Measurements from ENCODE around the gene TNF.
A peak's percentile ranks its signal among the peaks of the same experiment; 100 is the strongest.

The TNF gene

GRCh38 chr6:31614075-31614619, 38.8 kb downstream of the TNF start:
- ATAC-seq (ENCODE audit: low read depth), result peak; percentile 83
- Mint-ChIP-seq H3K27ac (no peak overlapping the region), H3K36me3 (no peaks in the 10 kb centered on the region), H3K4me3 (peak overlapping the region; percentile 5), H3K27me3 (no peaks in the 10 kb centered on the region), H3K9me3 (no peaks in the 10 kb centered on the region), H3K4me1 (peaks cover 23% of the 10 kb centered on the region)
- no peak for DNase-seq (ENCODE audit: low spot score in 2 of 2)

GRCh38 chr6:31614684-31615578, 39.6 kb downstream of the TNF start, which contains the start of gene AIF1:
Gene AIF1, plus strand, starts transcription at chr6:31615234. Its CDS starts 96 bp downstream, at chr6:31615330.
- H3K4me1 Mint-ChIP-seq, result peaks cover 23% of the 10 kb centered on the region
- H3K9me3 Mint-ChIP-seq, result no peaks in the 10 kb centered on the region
- H3K36me3 Mint-ChIP-seq, result no peaks in the 10 kb centered on the region
- no peak for DNase-seq (ENCODE audit: low spot score in 2 of 2)
- ATAC-seq (ENCODE audit: low read depth), result peak; percentile 46
- no peaks in the 10 kb centered on the region for H3K27me3 Mint-ChIP-seq
- peak within 1 kb of the TSS; percentile 68 for H3K27ac Mint-ChIP-seq
- peak within 1 kb of the TSS; percentile 41 for H3K4me3 Mint-ChIP-seq

GRCh38 chr6:31615748-31616147, 40.4 kb downstream of the TNF start:
- Mint-ChIP-seq H3K4me3 (no peak overlapping the region), H3K9me3 (no peaks in the 10 kb centered on the region), H3K4me1 (peaks cover 25% of the 10 kb centered on the region), H3K36me3 (no peaks in the 10 kb centered on the region), H3K27ac (peak overlapping the region; percentile 68), H3K27me3 (no peaks in the 10 kb centered on the region)
- DNase-seq (ENCODE audit: low spot score in 2 of 2) (no peak), ATAC-seq (ENCODE audit: low read depth) (no peak)

GRCh38 chr6:31617010-31617409, 41.6 kb downstream of the TNF start:
- DNase-seq (ENCODE audit: low spot score in 2 of 2) (no peak), ATAC-seq (ENCODE audit: low read depth) (no peak)
- Mint-ChIP-seq H3K9me3 (no peaks in the 10 kb centered on the region), H3K4me1 (peaks cover 31% of the 10 kb centered on the region), H3K27ac (no peak overlapping the region), H3K4me3 (no peak overlapping the region), H3K27me3 (no peaks in the 10 kb centered on the region), H3K36me3 (peaks cover 3% of the 10 kb centered on the region)

GRCh38 chr6:31619805-31620585, 44.6 kb downstream of the TNF start:
- peak; percentile 79 for ATAC-seq (ENCODE audit: low read depth)
- Mint-ChIP-seq H3K4me1 (peaks cover 30% of the 10 kb centered on the region), H3K36me3 (peaks cover 10% of the 10 kb centered on the region)

GRCh38 chr6:31620586-31621319, 45.4 kb downstream of the TNF start, which contains the start of gene PRRC2A:
Gene PRRC2A, plus strand, starts transcription at chr6:31620715. Its CDS starts 2,075 bp downstream, at chr6:31622790.
- Mint-ChIP-seq H3K4me1 (peaks cover 22% of the 10 kb centered on the region), H3K9me3 (no peaks in the 10 kb centered on the region), H3K4me3 (peak within 1 kb of the TSS; percentile 88), H3K27ac (peak within 1 kb of the TSS; percentile 92), H3K36me3 (peaks cover 11% of the 10 kb centered on the region), H3K27me3 (no peaks in the 10 kb centered on the region)
- DNase-seq (ENCODE audit: low spot score in 2 of 2) (no peak), ATAC-seq (ENCODE audit: low read depth) (peak; percentile 29)

More at GRCh38 chr6:31619805-31620585, 44.6 kb downstream of the TNF start:
- H3K4me3 Mint-ChIP-seq, result peak overlapping the region; percentile 88
- DNase-seq (ENCODE audit: low spot score in 2 of 2), result peak; percentile 89 to 91
- no peaks in the 10 kb centered on the region for H3K27me3 Mint-ChIP-seq
- peak overlapping the region; percentile 92 for H3K27ac Mint-ChIP-seq
- H3K9me3 Mint-ChIP-seq, result no peaks in the 10 kb centered on the region

GRCh38 chr6:31621320-31621939, 46.1 kb downstream of the TNF start:
- no peak for DNase-seq (ENCODE audit: low spot score in 2 of 2)
- no peak for ATAC-seq (ENCODE audit: low read depth)
- H3K27me3 Mint-ChIP-seq, result no peaks in the 10 kb centered on the region
- peaks cover 16% of the 10 kb centered on the region for H3K36me3 Mint-ChIP-seq
- H3K27ac Mint-ChIP-seq, result peak overlapping the region; percentile 92
- peak overlapping the region; percentile 88 for H3K4me3 Mint-ChIP-seq
- H3K4me1 Mint-ChIP-seq, result peaks cover 17% of the 10 kb centered on the region
- no peaks in the 10 kb centered on the region for H3K9me3 Mint-ChIP-seq

- H3K4me1 Mint-ChIP-seq, result peaks cover 15% of the 10 kb centered on the region
- no peaks in the 10 kb centered on the region for H3K27me3 Mint-ChIP-seq
- H3K4me3 Mint-ChIP-seq, result peak overlapping the region; percentile 88
- ATAC-seq (ENCODE audit: low read depth) (no peak), DNase-seq (ENCODE audit: low spot score in 2 of 2) (no peak)
- H3K27ac Mint-ChIP-seq, result peak overlapping the region; percentile 92
- H3K36me3 Mint-ChIP-seq, result peaks cover 19% of the 10 kb centered on the region
- no peaks in the 10 kb centered on the region for H3K9me3 Mint-ChIP-seq
Measured at GRCh38 chr6:31621991-31622390, 46.6 kb downstream of the TNF start.

GRCh38 chr6:31622684-31623091, 47.3 kb downstream of the TNF start:
- H3K36me3 Mint-ChIP-seq, result peaks cover 26% of the 10 kb centered on the region
- no peak for ATAC-seq (ENCODE audit: low read depth)
- H3K4me3 Mint-ChIP-seq, result no peak overlapping the region
- no peaks in the 10 kb centered on the region for H3K27me3 Mint-ChIP-seq
- no peak for DNase-seq (ENCODE audit: low spot score in 2 of 2)
- H3K4me1 Mint-ChIP-seq, result peaks cover 16% of the 10 kb centered on the region
- no peaks in the 10 kb centered on the region for H3K9me3 Mint-ChIP-seq
- H3K27ac Mint-ChIP-seq, result peak overlapping the region; percentile 92

GRCh38 chr6:31624070-31624469, 48.7 kb downstream of the TNF start:
- Mint-ChIP-seq H3K4me3 (no peak overlapping the region), H3K4me1 (peaks cover 17% of the 10 kb centered on the region), H3K27ac (no peak overlapping the region), H3K9me3 (no peaks in the 10 kb centered on the region), H3K36me3 (peaks cover 31% of the 10 kb centered on the region), H3K27me3 (no peaks in the 10 kb centered on the region)
- ATAC-seq (ENCODE audit: low read depth) (no peak), DNase-seq (ENCODE audit: low spot score in 2 of 2) (no peak)

GRCh38 chr6:31626952-31627351, 51.6 kb downstream of the TNF start:
- H3K36me3 Mint-ChIP-seq, result peaks cover 45% of the 10 kb centered on the region
- no peak overlapping the region for H3K4me3 Mint-ChIP-seq
- H3K4me1 Mint-ChIP-seq, result peaks cover 11% of the 10 kb centered on the region
- no peaks in the 10 kb centered on the region for H3K9me3 Mint-ChIP-seq
- H3K27me3 Mint-ChIP-seq, result no peaks in the 10 kb centered on the region
- ATAC-seq (ENCODE audit: low read depth), result no peak
- H3K27ac Mint-ChIP-seq, result no peak overlapping the region
- DNase-seq (ENCODE audit: low spot score in 2 of 2), result no peak

GRCh38 chr6:31627690-31628287, 52.4 kb downstream of the TNF start:
- H3K4me3 Mint-ChIP-seq, result no peak overlapping the region
- no peaks in the 10 kb centered on the region for H3K9me3 Mint-ChIP-seq
- peaks cover 47% of the 10 kb centered on the region for H3K36me3 Mint-ChIP-seq
- H3K4me1 Mint-ChIP-seq, result peaks cover 4% of the 10 kb centered on the region
- H3K27ac Mint-ChIP-seq, result no peak overlapping the region
- DNase-seq (ENCODE audit: low spot score in 2 of 2), result no peak
- no peak for ATAC-seq (ENCODE audit: low read depth)
- no peaks in the 10 kb centered on the region for H3K27me3 Mint-ChIP-seq
